Fibroblast of lung (primary cell): ENCODE results near the gene SEPTIN8. TPM values are rescaled to one million over a fixed set of nuclear protein-coding genes. Genes with fewer than 3 reads are reported as not detected.
"Not testable (repeated sequence)": the region's sequence is repeated elsewhere in the genome, so short reads cannot be mapped to it uniquely, and the experiment has no call there.

ENCODE experiments used
- DNase-seq, 2 donors: peaks; one replicate each; pipeline versions ENCODE4 v3.0.0 to v3.0.0-alpha.2; 2010; ENCODE audit warnings: low read depth in 2 of 2
- H2AFZ ChIP-seq: 2 replicates; pipeline ENCODE4 v1.5.1; 2012; ENCODE audit warnings: low read length, control low read depth, inconsistent platforms
- H3K27ac ChIP-seq: 2 replicates; pipeline ENCODE4 v1.5.1; 2011; ENCODE audit warnings: low read length, control low read depth; ENCODE audit not compliant: insufficient read depth
- H3K27me3 ChIP-seq: 2 replicates; pipeline ENCODE4 v1.5.1; 2011; ENCODE audit warnings: mild to moderate bottlenecking, low read length; ENCODE audit not compliant: control insufficient read depth, insufficient read depth
- H3K36me3 ChIP-seq: 2 replicates; pipeline ENCODE4 v1.5.1; 2011; ENCODE audit warnings: low read length; ENCODE audit not compliant: control insufficient read depth, insufficient read depth
- H3K4me1 ChIP-seq: 2 replicates; pipeline ENCODE4 v1.5.1; 2011; ENCODE audit warnings: low read length; ENCODE audit not compliant: control insufficient read depth, insufficient read depth; ENCODE audit errors: extremely low read depth
- H3K4me2 ChIP-seq: 2 replicates; pipeline ENCODE4 v1.5.1; 2011; ENCODE audit warnings: low read length, control low read depth; ENCODE audit not compliant: insufficient read depth; ENCODE audit errors: extremely low read depth
- H3K4me3 ChIP-seq, 4 experiments: fragments of 200-600 bp in 1 of 4; sonication (generic) in 1 of 4; replicated peaks in 1 of 4; 2 replicates each; pipeline ENCODE4 v1.5.1; 2011 to 2016; ENCODE audit warnings: low read length in 4 of 4, low read depth in 3 of 4, mild to moderate bottlenecking in 3 of 4, control low read depth in 2 of 4, inconsistent platforms in 1 of 4, mixed read lengths in 1 of 4; ENCODE audit not compliant: insufficient read depth in 1 of 4; ENCODE audit errors: control extremely low read depth in 1 of 4
- H3K79me2 ChIP-seq: 2 replicates; pipeline ENCODE4 v1.5.1; 2012; ENCODE audit warnings: mild to moderate bottlenecking, low read length, inconsistent platforms; ENCODE audit not compliant: control insufficient read depth, insufficient read depth
- H3K9ac ChIP-seq: 2 replicates; pipeline ENCODE4 v1.5.1; 2011; ENCODE audit warnings: mild to moderate bottlenecking, low read length, control low read depth; ENCODE audit not compliant: insufficient read depth
- H3K9me3 ChIP-seq: 2 replicates; pipeline ENCODE4 v1.5.1; 2012; ENCODE audit warnings: low read depth, low read length; ENCODE audit not compliant: control insufficient read depth, insufficient read depth
- H4K20me1 ChIP-seq: 2 replicates; pipeline ENCODE4 v1.5.1; 2011; ENCODE audit warnings: low read length; ENCODE audit not compliant: control insufficient read depth, insufficient read depth; ENCODE audit errors: extremely low read depth
- EZH2 ChIP-seq: IDR thresholded peaks from 2 replicates; pipeline ENCODE4 v1.5.1; 2012; ENCODE audit warnings: low read length, control low read depth, mild to moderate bottlenecking; ENCODE audit errors: missing control alignments
- polyA plus RNA-seq, 2 donors: library from polyadenylated mRNA; depleted of rRNA in 1 of 2; stranded (reverse) in 1 of 2; unstranded in 1 of 2; fragments of >200 nt; gene quantifications; 2 replicates each; pipeline ENCODE4 v1.2.1, GENCODE V29; 2011 to 2012; ENCODE audit warnings: missing spikeins in 1 of 2
- total RNA-seq: library from RNA; depleted of rRNA; stranded (reverse); fragments of >200 nt; gene quantifications from 2 replicates; pipeline ENCODE4 v1.2.1, GENCODE V29; 2014
- TF ChIP-seq, protein P1 (sequence below), 2 donors: IDR thresholded peaks in 1 of 2; conservative IDR thresholded peaks in 1 of 2; 1 replicate in 1 of 2; 2 replicates in 1 of 2; pipeline ENCODE4 v1.5.1; 2011 to 2012; ENCODE audit warnings: low read length in 2 of 2, control low read depth in 1 of 2, inconsistent platforms in 1 of 2, low read depth in 1 of 2, mild to moderate bottlenecking in 1 of 2

The SEPTIN8 gene
- total and polyA plus RNA-seq, 2 donors (not counting 1 experiment from before 2014, with no cell fraction given), result 62.1 to 64.2 TPM

DNA sequence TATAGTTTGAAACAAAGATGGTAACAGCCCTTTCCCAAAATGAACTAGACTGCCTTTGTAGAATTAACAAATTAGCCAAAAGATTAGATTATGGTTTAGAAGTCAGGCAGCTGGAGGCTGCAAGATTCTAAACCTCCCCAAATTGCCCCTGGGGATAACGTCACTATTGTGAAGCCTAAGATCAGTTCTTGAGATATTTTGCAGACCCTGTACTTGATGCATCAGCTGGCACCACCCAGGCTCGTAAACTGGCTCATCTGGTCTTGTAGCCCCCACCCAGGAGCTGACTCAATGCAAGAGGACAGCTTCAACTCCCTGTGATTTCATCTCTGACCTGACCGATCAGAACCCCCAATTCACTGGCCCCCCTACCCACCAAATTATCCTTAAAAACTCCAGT, 31.8 kb upstream of the SEPTIN8 start:
- Histone ChIP-seq H3K9me3 (no peaks in the 10 kb centered on the region), H3K27me3 (peaks cover 28% of the 10 kb centered on the region), H2AFZ (no peak overlapping the region), H3K79me2 (no peaks in the 10 kb centered on the region), H3K9ac (no peak overlapping the region), H3K27ac (no peak overlapping the region), H3K4me1 (no peaks in the 10 kb centered on the region), H3K4me2 (no peak overlapping the region), H4K20me1 (no peaks in the 10 kb centered on the region), H3K4me3 (no peak overlapping the region), H3K36me3 (no peaks in the 10 kb centered on the region)
- TF ChIP-seq, protein P1, sequence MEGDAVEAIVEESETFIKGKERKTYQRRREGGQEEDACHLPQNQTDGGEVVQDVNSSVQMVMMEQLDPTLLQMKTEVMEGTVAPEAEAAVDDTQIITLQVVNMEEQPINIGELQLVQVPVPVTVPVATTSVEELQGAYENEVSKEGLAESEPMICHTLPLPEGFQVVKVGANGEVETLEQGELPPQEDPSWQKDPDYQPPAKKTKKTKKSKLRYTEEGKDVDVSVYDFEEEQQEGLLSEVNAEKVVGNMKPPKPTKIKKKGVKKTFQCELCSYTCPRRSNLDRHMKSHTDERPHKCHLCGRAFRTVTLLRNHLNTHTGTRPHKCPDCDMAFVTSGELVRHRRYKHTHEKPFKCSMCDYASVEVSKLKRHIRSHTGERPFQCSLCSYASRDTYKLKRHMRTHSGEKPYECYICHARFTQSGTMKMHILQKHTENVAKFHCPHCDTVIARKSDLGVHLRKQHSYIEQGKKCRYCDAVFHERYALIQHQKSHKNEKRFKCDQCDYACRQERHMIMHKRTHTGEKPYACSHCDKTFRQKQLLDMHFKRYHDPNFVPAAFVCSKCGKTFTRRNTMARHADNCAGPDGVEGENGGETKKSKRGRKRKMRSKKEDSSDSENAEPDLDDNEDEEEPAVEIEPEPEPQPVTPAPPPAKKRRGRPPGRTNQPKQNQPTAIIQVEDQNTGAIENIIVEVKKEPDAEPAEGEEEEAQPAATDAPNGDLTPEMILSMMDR (conservative IDR thresholded peaks at IDR 0.05 in 1 of 2, IDR thresholded peaks at IDR 0.05 in 1 of 2; ENCODE audit: low read depth in 1 of 2, low read length in 2 of 2), result no peak
- no peak for TF ChIP-seq EZH2
- no peak for DNase-seq

DNA sequence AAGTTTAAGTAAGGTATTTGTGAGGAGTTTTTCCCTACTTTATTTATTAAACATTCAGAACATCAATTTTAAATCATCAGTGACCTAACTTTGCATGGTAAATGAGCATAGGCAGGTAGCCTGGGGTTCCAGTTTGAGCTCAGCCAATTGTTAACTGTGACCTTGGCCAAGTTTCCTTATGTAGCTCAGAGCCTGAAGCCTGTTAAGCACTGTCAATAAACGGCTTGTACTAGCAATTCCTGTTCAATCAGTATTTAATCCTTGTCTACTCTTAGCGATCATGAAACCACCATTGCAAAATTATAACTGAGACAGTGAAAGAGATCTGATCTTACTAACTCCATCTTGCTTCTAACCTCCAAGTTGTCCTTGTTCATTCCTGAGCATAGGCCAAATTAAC, 31.4 kb upstream of the SEPTIN8 start:
- peaks cover 25% of the 10 kb centered on the region for H3K27me3 ChIP-seq
- H4K20me1 ChIP-seq, result no peaks in the 10 kb centered on the region

DNA sequence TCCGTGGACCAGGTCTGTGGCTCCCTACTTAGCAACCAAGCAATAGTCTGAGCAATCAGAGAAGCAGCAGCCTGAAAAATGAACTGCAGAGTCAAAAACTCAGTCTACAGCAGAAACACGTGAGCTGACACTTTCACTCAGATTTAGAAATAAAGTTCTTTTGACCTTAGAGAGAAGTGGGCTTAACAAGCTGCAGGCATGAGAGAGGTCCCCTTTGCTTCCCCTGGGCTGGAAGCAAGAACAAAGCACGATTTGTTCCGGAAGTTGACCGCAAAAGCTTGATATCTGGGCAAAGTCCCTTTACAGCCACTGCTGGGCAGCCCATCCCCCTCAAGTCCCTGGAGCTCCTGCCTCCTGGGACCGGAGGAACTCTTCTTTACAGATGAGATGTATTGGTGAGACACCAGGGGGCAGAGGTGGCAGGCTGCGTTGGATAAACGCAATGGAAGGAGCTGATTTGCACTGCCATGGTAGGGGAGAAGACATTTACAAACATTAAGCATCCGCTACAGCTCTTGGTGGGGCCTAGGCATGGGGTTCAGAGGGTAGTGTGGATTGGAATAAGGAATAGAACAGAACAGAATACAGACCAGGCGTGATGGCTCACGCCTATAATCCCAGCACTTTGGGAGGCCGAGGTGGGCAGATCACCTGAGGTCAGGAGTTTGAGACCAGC, 30.3 kb upstream of the SEPTIN8 start:
- H2AFZ ChIP-seq, result no peak overlapping the region
- no peak overlapping the region for H3K27ac ChIP-seq
- no peaks in the 10 kb centered on the region for H4K20me1 ChIP-seq
- no peak for TF ChIP-seq EZH2
- TF ChIP-seq, protein P1 (conservative IDR thresholded peaks at IDR 0.05 in 1 of 2, IDR thresholded peaks at IDR 0.05 in 1 of 2; ENCODE audit: low read depth in 1 of 2, low read length in 2 of 2), result no peak
- no peaks in the 10 kb centered on the region for H3K36me3 ChIP-seq
- H3K9ac ChIP-seq, result no peak overlapping the region
- no peak overlapping the region for H3K4me2 ChIP-seq
- no peaks in the 10 kb centered on the region for H3K9me3 ChIP-seq
- DNase-seq, result no peak
- no peak overlapping the region for H3K4me3 ChIP-seq
- H3K4me1 ChIP-seq, result no peaks in the 10 kb centered on the region
- H3K27me3 ChIP-seq, result peaks cover 15% of the 10 kb centered on the region
- no peaks in the 10 kb centered on the region for H3K79me2 ChIP-seq

More for the DNA sequence above, 31.4 kb upstream of the SEPTIN8 start:
- DNase-seq, result no peak
- H3K9ac ChIP-seq, result no peak overlapping the region
- H3K4me1 ChIP-seq, result no peaks in the 10 kb centered on the region
- H3K9me3 ChIP-seq, result no peaks in the 10 kb centered on the region
- no peak overlapping the region for H3K4me3 ChIP-seq
- no peaks in the 10 kb centered on the region for H3K36me3 ChIP-seq
- no peak overlapping the region for H2AFZ ChIP-seq
- H3K79me2 ChIP-seq, result no peaks in the 10 kb centered on the region
- H3K27ac ChIP-seq, result no peak overlapping the region
- H3K4me2 ChIP-seq, result no peak overlapping the region
- TF ChIP-seq, protein P1 (conservative IDR thresholded peaks at IDR 0.05 in 1 of 2, IDR thresholded peaks at IDR 0.05 in 1 of 2; ENCODE audit: low read depth in 1 of 2, low read length in 2 of 2), result no peak
- TF ChIP-seq EZH2, result no peak

DNA sequence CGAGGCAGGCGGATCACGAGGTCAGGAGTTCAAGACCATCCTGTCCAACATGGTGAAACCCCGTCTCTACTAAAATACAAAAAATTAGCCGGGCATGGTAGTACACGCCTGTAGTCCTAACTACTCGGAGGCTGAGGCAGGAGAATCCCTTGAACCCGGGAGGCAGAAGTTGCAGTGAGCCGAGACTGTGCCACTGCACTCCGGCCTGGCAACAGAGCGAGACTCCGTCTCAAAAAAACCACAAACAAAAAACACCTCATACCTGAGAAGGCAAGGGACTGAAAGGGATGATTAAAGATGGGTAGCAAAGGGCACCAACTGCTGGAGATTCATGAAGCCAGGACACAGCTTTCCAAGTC, 29.7 kb upstream of the SEPTIN8 start:
- not testable (repeated sequence) for H3K4me2 ChIP-seq, H2AFZ ChIP-seq, H3K4me3 ChIP-seq, H3K36me3 ChIP-seq, H3K9ac ChIP-seq, DNase-seq, H3K9me3 ChIP-seq, H3K79me2 ChIP-seq, H3K4me1 ChIP-seq, H3K27ac ChIP-seq, H3K27me3 ChIP-seq, H4K20me1 ChIP-seq

DNA sequence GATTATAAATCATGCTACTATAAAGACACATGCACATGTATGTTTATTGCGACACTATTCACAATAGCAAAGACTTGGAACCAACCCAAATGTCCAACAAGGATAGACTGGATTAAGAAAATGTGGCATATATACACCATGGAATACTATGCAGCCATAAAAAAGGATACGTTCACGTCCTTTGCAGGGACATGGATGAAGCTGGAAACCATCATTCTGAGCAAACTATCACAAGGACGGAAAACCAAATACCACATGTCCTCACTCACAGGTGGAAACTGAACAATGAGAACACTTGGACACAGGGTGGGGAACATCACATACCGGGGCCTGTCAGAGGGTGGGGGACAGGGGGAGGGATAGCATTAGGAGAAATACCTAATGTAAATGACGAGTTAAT, 28.8 kb upstream of the SEPTIN8 start:
- H3K27me3 ChIP-seq, H3K27ac ChIP-seq, H3K79me2 ChIP-seq, DNase-seq, H4K20me1 ChIP-seq, H3K9me3 ChIP-seq, H3K4me2 ChIP-seq, H3K4me3 ChIP-seq, H3K9ac ChIP-seq, H3K4me1 ChIP-seq, H3K36me3 ChIP-seq, H2AFZ ChIP-seq: not testable (repeated sequence)
